Sigmoid colon (tissue), 7 donors: ENCODE measurements around the gene AUTS2. TPM values are rescaled to one million over a fixed set of nuclear protein-coding genes. Genes with fewer than 3 reads are reported as not detected.

Experiments used
- DNase-seq: peaks from one replicate; pipeline ENCODE4 v3.0.0-alpha.2; 2019
- H3K27ac ChIP-seq, 4 donors: fragments of 200-600 bp; sonication (generic); one replicate each; pipeline ENCODE4 v1.5.1; 2016 to 2019; ENCODE audit warnings: mild to moderate bottlenecking in 1 of 4
- H3K27me3 ChIP-seq, 3 donors: fragments of 200-600 bp; sonication (generic); one replicate each; pipeline ENCODE4 v1.5.1; 2019; ENCODE audit warnings: mild to moderate bottlenecking in 1 of 3
- H3K36me3 ChIP-seq, 4 donors: fragments of 200-600 bp; sonication (generic); one replicate each; pipeline ENCODE4 v1.5.1; 2016 to 2019
- H3K4me1 ChIP-seq, 4 donors: fragments of 200-600 bp; sonication (generic); one replicate each; pipeline ENCODE4 v1.5.1; 2017 to 2019
- H3K4me3 ChIP-seq, 4 donors: fragments of 200-600 bp; sonication (generic); one replicate each; pipeline ENCODE4 v1.5.1; 2017 to 2019; ENCODE audit warnings: mild to moderate bottlenecking in 2 of 4, moderate library complexity in 1 of 4
- H3K9me3 ChIP-seq, 4 donors: fragments of 200-600 bp in 3 of 4; sonication (generic) in 3 of 4; one replicate each; pipeline versions ENCODE4 v1.5.1 to v1.6.1; 2013 to 2019
- EP300 ChIP-seq, 4 donors: sonication (generic); formaldehyde crosslinking; IDR thresholded peaks; one replicate each; pipeline ENCODE4 v1.6.1; 2017; ENCODE audit warnings: antibody characterized with exemption in 4 of 4
- POLR2A ChIP-seq, 2 donors: fragments of 450-650 bp; IDR thresholded peaks; one replicate each; pipeline ENCODE4 v1.6.1; 2016; ENCODE audit warnings: antibody characterized with exemption in 2 of 2, mild to moderate bottlenecking in 2 of 2, moderate library complexity in 2 of 2
- POLR2AphosphoS5 ChIP-seq, 4 donors: sonication (generic); formaldehyde crosslinking; IDR thresholded peaks; one replicate each; pipeline ENCODE4 v1.6.1; 2017; ENCODE audit warnings: antibody characterized with exemption in 4 of 4
- WGBS, 2 donors: extraction: QIAGEN DNeasy Blood & Tissue Kit; methylation state at CpG; one replicate each; pipeline ENCODE4 v1.1.7; 2013; 5-methylcytosine and 5-hydroxymethylcytosine counted together
- intact Hi-C: fragments of 100-400 bp; cut with DNase I; formaldehyde crosslinking; loops from one replicate; pipeline ENCODE4 v1.15.1; 2023
- polyA plus RNA-seq, 3 donors: library from polyadenylated mRNA; stranded (reverse); fragments of 200-250 nt; gene quantifications; one replicate each; pipeline ENCODE4 v1.2.3, GENCODE V29; 2013
- total RNA-seq, 4 donors: library from RNA; depleted of rRNA; stranded (reverse); fragments of >200 nt; gene quantifications; one replicate each; pipeline ENCODE4 v1.1.0, GENCODE V29; 2016
- TF ChIP-seq, protein P1 (sequence below), 4 experiments: fragments of 450-650 bp in 3 of 4; fragments of 200-600 bp in 1 of 4; IDR thresholded peaks; one replicate each; pipeline ENCODE4 v1.5.1; 2016 to 2019; ENCODE audit warnings: antibody characterized with exemption in 4 of 4, mild to moderate bottlenecking in 3 of 4, moderate library complexity in 2 of 4
- donor health status: healthy with polysubstance abuse.
- donor health status: Bipolar disorder and iron deficiency.
- donor health status: healthy.

Gene AUTS2
- total and polyA plus RNA-seq, 7 donors, result 3.6 to 55.7 (median 25.5) TPM

DNA sequence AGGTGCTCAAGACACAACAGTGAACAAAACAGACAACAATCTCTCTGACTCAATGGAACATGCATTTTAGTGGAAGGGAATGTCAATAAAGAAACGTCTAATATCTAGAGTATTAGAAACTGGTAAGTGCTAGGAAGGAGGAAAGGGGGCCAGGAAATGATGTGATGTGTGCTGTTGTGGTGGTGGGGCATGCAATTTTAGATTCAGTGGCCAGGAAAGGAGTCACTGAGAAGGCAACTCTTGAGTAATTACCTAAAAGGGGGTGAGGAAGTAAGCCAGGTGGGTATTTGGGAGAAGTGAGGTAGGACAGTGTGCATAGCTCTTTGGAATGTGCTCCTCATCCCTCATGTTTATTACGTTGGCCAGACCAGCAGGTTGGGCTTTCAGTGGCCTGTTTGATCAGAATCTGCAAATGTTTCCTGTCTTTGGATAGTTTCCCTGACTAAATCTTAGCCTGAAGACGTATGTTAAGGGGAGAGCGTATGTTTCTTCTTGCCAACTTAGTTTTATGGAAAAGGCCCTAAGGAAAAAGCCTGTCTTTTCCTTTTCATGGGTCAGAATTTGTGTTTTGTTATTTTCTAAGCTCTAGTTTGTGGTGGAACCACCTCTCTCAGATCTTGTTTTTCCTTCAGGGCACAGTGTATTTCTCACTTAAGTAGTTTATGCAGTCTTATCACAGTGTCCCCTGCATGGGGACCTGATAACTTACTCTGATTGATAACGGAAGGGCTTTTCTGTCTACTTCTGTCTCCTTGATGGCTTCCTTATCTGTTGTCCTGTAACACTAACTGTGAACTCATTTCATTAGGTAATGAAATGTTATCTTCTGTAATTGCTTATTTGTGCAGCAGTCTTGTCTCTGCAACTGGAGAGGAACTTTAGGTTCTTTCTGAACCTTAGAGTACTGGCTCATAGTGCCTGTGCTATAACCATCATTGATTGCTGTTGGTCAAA lies 203.7 kb downstream of the AUTS2 start:
- Histone ChIP-seq H3K4me3 (no peak overlapping the region), H3K4me1 (peaks cover 0 to 26% (median 23%) of the 10 kb centered on the region in 4 donors), H3K27ac (no peak overlapping the region), H3K27me3 (no peaks in the 10 kb centered on the region), H3K36me3 (no peaks in the 10 kb centered on the region), H3K9me3 (no peaks in the 10 kb centered on the region)
- intact Hi-C loops, result no loop called here
- TF ChIP-seq EP300 (IDR thresholded peaks at IDR 0.05), result no peak
- TF ChIP-seq, protein P1, sequence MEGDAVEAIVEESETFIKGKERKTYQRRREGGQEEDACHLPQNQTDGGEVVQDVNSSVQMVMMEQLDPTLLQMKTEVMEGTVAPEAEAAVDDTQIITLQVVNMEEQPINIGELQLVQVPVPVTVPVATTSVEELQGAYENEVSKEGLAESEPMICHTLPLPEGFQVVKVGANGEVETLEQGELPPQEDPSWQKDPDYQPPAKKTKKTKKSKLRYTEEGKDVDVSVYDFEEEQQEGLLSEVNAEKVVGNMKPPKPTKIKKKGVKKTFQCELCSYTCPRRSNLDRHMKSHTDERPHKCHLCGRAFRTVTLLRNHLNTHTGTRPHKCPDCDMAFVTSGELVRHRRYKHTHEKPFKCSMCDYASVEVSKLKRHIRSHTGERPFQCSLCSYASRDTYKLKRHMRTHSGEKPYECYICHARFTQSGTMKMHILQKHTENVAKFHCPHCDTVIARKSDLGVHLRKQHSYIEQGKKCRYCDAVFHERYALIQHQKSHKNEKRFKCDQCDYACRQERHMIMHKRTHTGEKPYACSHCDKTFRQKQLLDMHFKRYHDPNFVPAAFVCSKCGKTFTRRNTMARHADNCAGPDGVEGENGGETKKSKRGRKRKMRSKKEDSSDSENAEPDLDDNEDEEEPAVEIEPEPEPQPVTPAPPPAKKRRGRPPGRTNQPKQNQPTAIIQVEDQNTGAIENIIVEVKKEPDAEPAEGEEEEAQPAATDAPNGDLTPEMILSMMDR (IDR thresholded peaks at IDR 0.05), result no peak
- no peak for DNase-seq
- WGBS, 2 donors, result 66 to 81% methylated on average over 5 of the region's 5 CpGs

DNA sequence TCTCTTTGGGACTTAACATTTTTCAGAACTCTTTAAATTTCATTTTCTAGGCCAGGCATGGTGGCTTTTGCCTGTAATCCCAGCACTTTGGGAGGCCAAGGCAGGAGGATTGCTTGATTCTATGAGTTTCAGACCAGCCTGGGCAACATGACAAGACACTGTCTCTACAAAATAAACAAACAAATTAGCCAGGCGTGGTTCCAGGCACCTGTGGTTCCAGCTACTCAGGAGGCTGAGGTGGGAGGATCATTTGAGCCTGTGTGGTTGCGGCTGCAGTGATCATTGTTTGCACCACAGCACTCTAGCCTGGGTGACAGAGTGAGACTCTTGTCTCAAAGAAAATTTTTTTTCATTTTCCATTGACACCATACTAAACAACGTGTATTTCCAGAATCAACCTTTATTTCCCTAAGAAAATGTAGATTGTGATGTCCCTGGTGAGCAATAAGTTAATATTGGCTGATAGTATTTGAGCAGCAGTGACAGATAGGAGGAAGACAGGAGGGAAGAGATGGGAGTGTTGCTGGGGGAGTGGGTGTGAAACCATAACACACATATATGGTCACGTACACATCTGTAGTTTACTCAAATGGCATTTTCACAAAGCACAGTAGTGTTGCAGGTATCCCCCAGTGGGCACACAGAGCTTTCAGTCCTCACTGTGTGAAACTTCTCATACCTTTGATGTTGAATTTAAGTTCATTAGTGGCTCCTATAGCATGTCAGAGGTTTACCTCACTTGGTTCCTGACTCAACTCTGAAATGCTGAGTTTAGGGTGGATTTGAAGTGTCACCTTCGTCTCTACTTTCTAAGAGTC lies 205.6 kb downstream of the AUTS2 start:
- no peaks in the 10 kb centered on the region for H3K9me3 ChIP-seq
- intact Hi-C loops, result no loop called here

DNA sequence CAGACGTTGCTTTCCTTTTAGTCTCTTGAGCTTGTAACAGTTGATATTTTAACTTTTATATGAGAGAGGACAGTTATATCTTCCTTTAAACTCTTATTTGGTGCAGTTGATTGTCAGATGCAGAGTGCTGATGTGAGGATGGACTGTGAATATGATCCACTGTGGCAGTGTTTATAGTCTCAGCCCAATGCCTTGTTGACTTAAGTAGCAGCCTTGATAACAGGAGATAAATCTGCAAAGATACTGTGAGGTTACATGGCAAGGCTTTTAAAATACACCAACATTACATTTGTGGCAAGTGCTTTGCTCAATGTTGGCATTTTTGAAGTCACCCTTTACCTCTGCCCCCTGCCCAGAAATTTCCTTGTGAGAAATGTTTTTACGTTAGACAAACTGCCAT lies 206.7 kb downstream of the AUTS2 start:
- DNase-seq, result no peak
- no peak overlapping the region for H3K4me3 ChIP-seq
- H3K36me3 ChIP-seq, result no peaks in the 10 kb centered on the region
- H3K9me3 ChIP-seq, result no peaks in the 10 kb centered on the region
- 30 to 58% methylated on average over 2 of the region's 2 CpGs for WGBS, 2 donors
- H3K27ac ChIP-seq, result no peak overlapping the region
- TF ChIP-seq, protein P1 (IDR thresholded peaks at IDR 0.05), result no peak
- TF ChIP-seq POLR2AphosphoS5 (IDR thresholded peaks at IDR 0.05) (no peak), EP300 (IDR thresholded peaks at IDR 0.05) (no peak), POLR2A (IDR thresholded peaks at IDR 0.05) (no peak)
- intact Hi-C loops, result no loop called here
- peaks cover 0 to 30% (median 24%) of the 10 kb centered on the region in 4 donors for H3K4me1 ChIP-seq
- no peaks in the 10 kb centered on the region for H3K27me3 ChIP-seq

More for the DNA sequence above, 205.6 kb downstream of the AUTS2 start:
- Histone ChIP-seq H3K36me3 (no peaks in the 10 kb centered on the region), H3K27ac (no peak overlapping the region), H3K4me1 (peaks cover 0 to 33% (median 25%) of the 10 kb centered on the region in 4 donors), H3K27me3 (no peaks in the 10 kb centered on the region), H3K4me3 (no peak overlapping the region)
- no peak for TF ChIP-seq POLR2A (IDR thresholded peaks at IDR 0.05)
- TF ChIP-seq, protein P1 (IDR thresholded peaks at IDR 0.05), result no peak
- TF ChIP-seq POLR2AphosphoS5 (IDR thresholded peaks at IDR 0.05), result no peak
- no peak for TF ChIP-seq EP300 (IDR thresholded peaks at IDR 0.05)
- 62 to 74% methylated on average over 5 of the region's 5 CpGs for WGBS, 2 donors
- DNase-seq, result no peak

DNA sequence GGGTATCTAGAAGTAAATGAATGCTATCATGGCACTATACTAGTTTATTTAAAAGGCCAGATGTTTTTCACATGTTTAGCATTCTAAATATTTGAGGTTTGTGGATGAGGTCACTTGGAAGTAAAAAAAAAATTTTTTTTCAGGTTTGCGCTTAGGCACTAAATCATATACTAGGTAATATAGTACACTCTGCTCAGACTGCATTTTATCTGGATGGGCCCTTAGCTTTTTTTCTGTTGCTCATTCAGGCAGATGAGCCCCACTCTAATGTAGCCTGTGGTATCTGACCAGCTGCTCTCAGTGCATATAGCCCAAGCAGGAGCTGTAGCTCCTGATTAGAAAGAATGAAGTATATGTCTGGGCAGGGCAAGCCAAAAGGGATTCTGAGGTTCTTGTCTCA lies 210.1 kb downstream of the AUTS2 start:
- Histone ChIP-seq H3K27ac (no peak overlapping the region), H3K36me3 (no peaks in the 10 kb centered on the region), H3K4me1 (peaks cover 0 to 25% (median 17%) of the 10 kb centered on the region in 4 donors), H3K27me3 (no peaks in the 10 kb centered on the region), H3K4me3 (no peak overlapping the region), H3K9me3 (no peaks in the 10 kb centered on the region)
- DNase-seq, result no peak
- no peak for TF ChIP-seq POLR2AphosphoS5 (IDR thresholded peaks at IDR 0.05)
- TF ChIP-seq EP300 (IDR thresholded peaks at IDR 0.05), result no peak
- no peak for TF ChIP-seq POLR2A (IDR thresholded peaks at IDR 0.05)
- TF ChIP-seq, protein P1 (IDR thresholded peaks at IDR 0.05), result no peak
- WGBS, 2 donors, result 91 to 95% methylated on average over 1 of the region's 1 CpG
- intact Hi-C loops, result no loop called here
